OCI-LY3 (cell line): ENCODE measurements around the gene PODXL.

ENCODE experiments used
- H2AFZ ChIP-seq: fragments of 200-600, 300-600 bp; shearing (Covaris generic); 2 replicates; pipeline ENCODE4 v1.6.0; 2014; ENCODE audit warnings: antibody characterized with exemption, low read depth, low read length
- H3K27ac ChIP-seq: fragments of 200-600, 300-600 bp; sonication (generic); 2 replicates; pipeline ENCODE4 v1.5.1; 2014; ENCODE audit warnings: mild to moderate bottlenecking, low read length, moderate library complexity, mixed read lengths
- H3K27me3 ChIP-seq: fragments of 200-600, 300-600 bp; sonication (generic); 2 replicates; pipeline ENCODE4 v1.6.1; 2014; ENCODE audit warnings: low read depth, low read length, mixed read lengths
- H3K36me3 ChIP-seq: fragments of 200-600, 300-600 bp; sonication (generic); replicated peaks from 2 replicates; pipeline ENCODE3; 2014; ENCODE audit warnings: low read depth, low read length, mixed read lengths
- H3K4me1 ChIP-seq: fragments of 300-600, 200-600 bp; sonication (generic); 2 replicates; pipeline ENCODE4 v1.6.1; 2014; ENCODE audit warnings: low read length, mixed read lengths
- H3K4me2 ChIP-seq: fragments of 200-600, 300-600 bp; sonication (generic); 2 replicates; pipeline ENCODE4 v1.6.1; 2014; ENCODE audit warnings: low read length, mixed read lengths
- H3K4me3 ChIP-seq: fragments of 300-600, 200-600 bp; sonication (generic); 2 replicates; pipeline ENCODE4 v1.5.1; 2014; ENCODE audit warnings: antibody characterized with exemption, mild to moderate bottlenecking, low read length, moderate library complexity
- H3K79me2 ChIP-seq: fragments of 300-600, 200-600 bp; shearing (Covaris generic); 2 replicates; pipeline ENCODE4 v1.6.1; 2014; ENCODE audit warnings: mild to moderate bottlenecking, low read length, mixed read lengths
- H3K9ac ChIP-seq: fragments of 300-600, 200-600 bp; shearing (Covaris generic); 2 replicates; pipeline ENCODE4 v1.6.0; 2014; ENCODE audit warnings: mild to moderate bottlenecking, low read length, moderate library complexity
- H3K9me3 ChIP-seq: fragments of 200-600, 300-600 bp; shearing (Covaris generic); 2 replicates; pipeline ENCODE4 v1.6.1; 2014; ENCODE audit warnings: low read length, mixed read lengths; ENCODE audit not compliant: insufficient read depth
- H4K20me1 ChIP-seq: fragments of 200-600, 300-600 bp; sonication (generic); 2 replicates; pipeline ENCODE4 v1.6.1; 2016; ENCODE audit warnings: low read length, mixed read lengths; ENCODE audit not compliant: insufficient read depth
- EZH2phosphoT487 ChIP-seq: fragments of 200-600 bp; shearing (Covaris generic); IDR thresholded peaks from 2 replicates; pipeline ENCODE4 v1.6.1; 2018; ENCODE audit warnings: antibody characterized with exemption, mixed run types, low read depth
- TF ChIP-seq, protein P1 (sequence below): fragments of 200-600, 300-600 bp; sonication (generic); IDR thresholded peaks from 2 replicates; pipeline ENCODE4 v1.5.1; 2014; ENCODE audit warnings: antibody characterized with exemption, low read length, low read depth

The PODXL gene

DNA sequence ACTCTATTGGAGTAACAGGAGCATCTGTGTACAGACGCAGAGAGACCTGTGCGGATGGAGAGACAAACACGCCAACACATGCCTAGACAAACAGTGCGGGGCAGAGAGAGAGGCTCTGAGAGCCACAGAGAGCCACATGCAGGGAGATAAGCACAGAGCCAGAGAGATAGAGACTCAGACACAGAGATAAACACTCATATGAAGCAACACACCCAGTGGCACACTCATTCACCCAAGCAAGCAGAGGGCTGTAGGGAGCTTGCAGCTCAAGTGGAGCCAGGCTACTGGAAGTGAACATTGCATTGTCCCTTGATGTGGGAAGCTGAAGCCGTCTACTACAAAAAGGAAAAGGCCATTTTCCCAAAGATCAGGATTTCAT, 46.6 kb upstream of the PODXL start:
- H4K20me1 ChIP-seq = no peaks in the 10 kb centered on the region
- H3K9ac ChIP-seq = no peak overlapping the region
- H3K4me3 ChIP-seq = no peak overlapping the region
- H2AFZ ChIP-seq = no peak overlapping the region
- H3K9me3 ChIP-seq = no peaks in the 10 kb centered on the region
- peaks cover 3% of the 10 kb centered on the region; the same call in 1 of the 2 replicates for H3K4me1 ChIP-seq
- TF ChIP-seq, protein P1, sequence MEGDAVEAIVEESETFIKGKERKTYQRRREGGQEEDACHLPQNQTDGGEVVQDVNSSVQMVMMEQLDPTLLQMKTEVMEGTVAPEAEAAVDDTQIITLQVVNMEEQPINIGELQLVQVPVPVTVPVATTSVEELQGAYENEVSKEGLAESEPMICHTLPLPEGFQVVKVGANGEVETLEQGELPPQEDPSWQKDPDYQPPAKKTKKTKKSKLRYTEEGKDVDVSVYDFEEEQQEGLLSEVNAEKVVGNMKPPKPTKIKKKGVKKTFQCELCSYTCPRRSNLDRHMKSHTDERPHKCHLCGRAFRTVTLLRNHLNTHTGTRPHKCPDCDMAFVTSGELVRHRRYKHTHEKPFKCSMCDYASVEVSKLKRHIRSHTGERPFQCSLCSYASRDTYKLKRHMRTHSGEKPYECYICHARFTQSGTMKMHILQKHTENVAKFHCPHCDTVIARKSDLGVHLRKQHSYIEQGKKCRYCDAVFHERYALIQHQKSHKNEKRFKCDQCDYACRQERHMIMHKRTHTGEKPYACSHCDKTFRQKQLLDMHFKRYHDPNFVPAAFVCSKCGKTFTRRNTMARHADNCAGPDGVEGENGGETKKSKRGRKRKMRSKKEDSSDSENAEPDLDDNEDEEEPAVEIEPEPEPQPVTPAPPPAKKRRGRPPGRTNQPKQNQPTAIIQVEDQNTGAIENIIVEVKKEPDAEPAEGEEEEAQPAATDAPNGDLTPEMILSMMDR = no peak
- no peak for TF ChIP-seq EZH2phosphoT487
- no peaks in the 10 kb centered on the region for H3K27me3 ChIP-seq
- no peak overlapping the region for H3K4me2 ChIP-seq
- no peak overlapping the region for H3K27ac ChIP-seq
- H3K79me2 ChIP-seq = no peaks in the 10 kb centered on the region
- no peaks in the 10 kb centered on the region for H3K36me3 ChIP-seq

DNA sequence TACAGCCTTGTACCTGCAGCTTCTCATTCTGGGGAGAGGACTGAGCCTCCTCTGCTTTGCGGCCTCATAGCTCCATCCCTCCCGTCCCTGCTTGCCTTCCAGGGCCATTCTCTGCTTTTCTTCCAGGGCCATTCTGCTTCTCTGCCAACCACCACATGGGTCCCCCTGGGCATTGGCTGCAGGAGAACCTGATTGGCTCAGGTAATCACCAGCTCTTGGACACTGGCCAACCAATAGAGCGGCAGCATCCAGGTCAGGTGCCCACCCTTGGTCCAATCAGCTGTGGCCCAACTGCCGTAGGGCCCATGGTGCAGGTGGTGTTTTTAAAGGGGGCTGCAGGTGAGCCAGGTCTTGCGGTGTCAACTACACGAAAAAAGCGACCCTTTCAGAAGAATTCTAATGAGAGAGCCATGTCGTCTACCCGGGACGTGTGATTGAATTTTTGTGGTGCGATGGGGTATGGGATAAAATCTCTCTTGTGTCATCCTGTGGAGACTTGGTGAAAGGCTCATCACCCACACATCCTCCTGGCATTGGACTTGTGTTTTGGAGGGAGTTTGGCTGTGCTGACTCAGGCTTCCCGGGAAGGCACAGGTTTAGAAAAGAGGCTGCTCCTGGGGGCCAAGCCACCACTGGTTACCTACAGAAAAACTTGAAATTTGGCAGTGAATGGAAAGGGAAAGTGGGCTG, 46.0 kb upstream of the PODXL start:
- no peaks in the 10 kb centered on the region for H3K27me3 ChIP-seq
- no peak overlapping the region for H3K27ac ChIP-seq
- H3K9me3 ChIP-seq = no peaks in the 10 kb centered on the region
- H3K4me1 ChIP-seq = peaks cover 3% of the 10 kb centered on the region; the same call in 1 of the 2 replicates
- TF ChIP-seq, protein P1 = no peak
- TF ChIP-seq EZH2phosphoT487 = no peak
- no peaks in the 10 kb centered on the region for H3K36me3 ChIP-seq
- H2AFZ ChIP-seq = no peak overlapping the region
- H3K4me2 ChIP-seq = no peak overlapping the region
- no peaks in the 10 kb centered on the region for H4K20me1 ChIP-seq
- no peak overlapping the region for H3K9ac ChIP-seq
- no peaks in the 10 kb centered on the region for H3K79me2 ChIP-seq
- H3K4me3 ChIP-seq = no peak overlapping the region

DNA sequence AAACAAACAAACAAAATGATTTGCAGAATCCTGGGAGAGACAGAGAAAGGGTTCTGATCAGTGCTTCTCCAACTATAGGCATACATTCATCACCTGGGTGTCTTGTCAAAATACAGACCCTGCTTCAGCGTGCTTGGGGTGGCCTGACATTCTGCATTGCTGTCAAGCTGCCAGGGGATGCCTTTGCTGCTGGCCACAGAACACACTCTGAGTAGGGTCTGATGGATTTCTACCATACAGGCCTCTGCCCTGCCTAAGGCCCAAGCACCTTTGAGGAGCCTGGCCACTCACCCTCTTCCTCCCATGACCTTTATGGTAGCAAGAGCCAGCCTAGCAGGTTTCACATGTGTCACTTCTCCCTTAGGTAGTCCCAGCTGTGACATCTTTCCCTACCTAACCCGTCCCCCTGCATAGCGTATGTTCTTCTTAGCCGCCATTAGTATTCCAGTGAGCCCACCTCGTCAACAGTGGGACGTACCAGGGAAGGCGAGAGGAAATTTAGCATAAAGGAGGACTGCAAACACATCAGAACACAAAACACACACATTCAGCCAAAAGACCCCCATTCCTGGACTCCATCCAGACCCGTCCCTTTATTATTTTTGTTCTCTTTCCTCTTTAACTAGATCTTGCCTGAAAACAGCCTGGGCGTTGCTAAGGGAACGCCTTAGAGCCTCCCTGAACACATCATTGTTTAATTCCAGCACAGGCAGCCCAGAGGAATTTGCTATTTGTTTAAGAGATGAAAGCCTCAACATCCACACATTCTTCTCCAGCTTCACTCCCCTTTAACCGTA, 43.9 kb upstream of the PODXL start:
- no peak overlapping the region for H3K4me3 ChIP-seq
- H3K9ac ChIP-seq = no peak overlapping the region
- no peak overlapping the region for H2AFZ ChIP-seq
- no peaks in the 10 kb centered on the region for H3K27me3 ChIP-seq
- no peak overlapping the region for H3K4me2 ChIP-seq
- no peaks in the 10 kb centered on the region for H3K4me1 ChIP-seq
- H3K79me2 ChIP-seq = no peaks in the 10 kb centered on the region
- H4K20me1 ChIP-seq = no peaks in the 10 kb centered on the region
- H3K36me3 ChIP-seq = no peaks in the 10 kb centered on the region
- no peak overlapping the region for H3K27ac ChIP-seq
- no peaks in the 10 kb centered on the region for H3K9me3 ChIP-seq
- TF ChIP-seq, protein P1 = no peak
- TF ChIP-seq EZH2phosphoT487 = no peak

DNA sequence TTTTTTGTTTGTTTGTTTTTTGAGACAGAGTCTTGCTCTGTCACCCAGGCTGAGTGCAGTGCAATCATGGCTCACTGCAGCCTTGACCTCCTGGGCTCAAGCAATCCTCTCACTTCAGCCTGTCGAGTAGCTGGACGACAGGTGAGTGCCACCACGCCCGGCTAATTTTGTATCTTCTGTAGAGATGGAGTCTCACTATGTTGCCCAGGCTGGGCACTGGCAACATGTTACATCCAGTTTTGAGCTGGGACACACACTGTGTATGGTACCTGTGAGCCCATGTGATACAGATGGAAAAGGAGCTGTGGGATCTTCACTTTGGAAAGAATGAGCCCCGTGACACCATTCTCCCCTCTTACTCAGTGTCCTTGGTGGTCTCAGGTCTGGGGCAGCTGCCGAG, 40.4 kb upstream of the PODXL start:
- H3K27me3 ChIP-seq = no peaks in the 10 kb centered on the region
- no peak overlapping the region for H3K4me3 ChIP-seq
- no peak for TF ChIP-seq EZH2phosphoT487
- TF ChIP-seq, protein P1 = no peak
- H3K9ac ChIP-seq = no peak overlapping the region
- H2AFZ ChIP-seq = no peak overlapping the region
- H3K9me3 ChIP-seq = no peaks in the 10 kb centered on the region
- no peaks in the 10 kb centered on the region for H3K79me2 ChIP-seq
- H3K27ac ChIP-seq = no peak overlapping the region
- H4K20me1 ChIP-seq = no peaks in the 10 kb centered on the region
- no peak overlapping the region for H3K4me2 ChIP-seq
- no peaks in the 10 kb centered on the region for H3K36me3 ChIP-seq
- H3K4me1 ChIP-seq = no peaks in the 10 kb centered on the region
